HFFc6 (cell line): ENCODE data around the gene CTXN2. TPM values are rescaled to one million over a fixed set of nuclear protein-coding genes. Genes with fewer than 3 reads are reported as not detected.

ENCODE experiments used
- DNase-seq: peaks from one replicate; pipeline ENCODE4 v3.0.0-alpha.2; 2018
- H3K27ac Mint-ChIP-seq: 2 replicates; pipeline ENCODE4 v1.8.0; 2020; ENCODE audit warnings: mild to moderate bottlenecking, mixed read lengths
- H3K27me3 Mint-ChIP-seq: 2 replicates; pipeline ENCODE4 v1.8.0; 2021; ENCODE audit warnings: mild to moderate bottlenecking, moderate library complexity, mixed read lengths; ENCODE audit not compliant: insufficient read depth
- H3K36me3 Mint-ChIP-seq: 2 replicates; pipeline ENCODE4 v1.8.0; 2021; ENCODE audit warnings: low read depth, mixed read lengths
- H3K4me1 Mint-ChIP-seq: 2 replicates; pipeline ENCODE4 v1.8.0; 2020; ENCODE audit warnings: low read depth, mixed read lengths
- H3K4me3 Mint-ChIP-seq: 2 replicates; pipeline ENCODE4 v1.8.0; 2020; ENCODE audit warnings: mild to moderate bottlenecking, moderate library complexity, mixed read lengths
- H3K9me3 Mint-ChIP-seq: 2 replicates; pipeline ENCODE4 v1.8.0; 2020; ENCODE audit warnings: mild to moderate bottlenecking, mixed read lengths
- CTCF ChIP-seq: fragments of 200-600 bp; sonication (generic); IDR thresholded peaks from 2 replicates; pipeline ENCODE4 v1.5.0; 2021; ENCODE audit warnings: antibody characterized with exemption, mild to moderate bottlenecking
- total RNA-seq, 6 experiments: library from RNA; stranded (reverse); fragmentation: NEBNext Ultra II Directional; extraction: Animal tissue kit (Norgen Biotek cat#: 25700); gene quantifications; 2 replicates in 1 of 6; 3 replicates in 5 of 6; pipeline ENCODE4 v1.2.3, GENCODE V29; 2021

Gene CTXN2
- total RNA-seq, 6 experiments from 2014 or later, result not detected

- TF ChIP-seq CTCF, result no peak
- Mint-ChIP-seq H3K36me3 (no peaks in the 10 kb centered on the region), H3K4me3 (no peak overlapping the region), H3K4me1 (no peaks in the 10 kb centered on the region), H3K27me3 (peaks cover 5% of the 10 kb centered on the region), H3K9me3 (no peaks in the 10 kb centered on the region), H3K27ac (no peak overlapping the region)
- no peak for DNase-seq
Measured at GRCh38 chr15:48233246-48233645, 41.8 kb downstream of the CTXN2 start.

GRCh38 chr15:48239334-48239733, 47.9 kb downstream of the CTXN2 start:
- DNase-seq, result no peak
- Mint-ChIP-seq H3K4me3 (no peak overlapping the region), H3K4me1 (no peaks in the 10 kb centered on the region), H3K36me3 (no peaks in the 10 kb centered on the region), H3K27ac (no peak overlapping the region), H3K9me3 (no peaks in the 10 kb centered on the region), H3K27me3 (peaks cover 9% of the 10 kb centered on the region)
- TF ChIP-seq CTCF, result no peak

- Mint-ChIP-seq H3K27me3 (peaks cover 13% of the 10 kb centered on the region), H3K9me3 (no peaks in the 10 kb centered on the region), H3K4me1 (no peaks in the 10 kb centered on the region), H3K4me3 (no peak overlapping the region), H3K27ac (no peak overlapping the region), H3K36me3 (no peaks in the 10 kb centered on the region)
- TF ChIP-seq CTCF, result no peak
- DNase-seq, result no peak
Measured at GRCh38 chr15:48242015-48242414, 50.5 kb downstream of the CTXN2 start.

GRCh38 chr15:48242535-48242934, 51.1 kb downstream of the CTXN2 start:
- Mint-ChIP-seq H3K9me3 (no peaks in the 10 kb centered on the region), H3K27me3 (peaks cover 13% of the 10 kb centered on the region), H3K4me1 (no peaks in the 10 kb centered on the region), H3K36me3 (no peaks in the 10 kb centered on the region), H3K27ac (no peak overlapping the region), H3K4me3 (no peak overlapping the region)
- no peak for TF ChIP-seq CTCF
- no peak for DNase-seq

GRCh38 chr15:48244921-48245320, 53.5 kb downstream of the CTXN2 start:
- Mint-ChIP-seq H3K27ac (no peak overlapping the region), H3K27me3 (peaks cover 22% of the 10 kb centered on the region), H3K36me3 (no peaks in the 10 kb centered on the region), H3K9me3 (no peaks in the 10 kb centered on the region), H3K4me3 (no peak overlapping the region), H3K4me1 (no peaks in the 10 kb centered on the region)
- no peak for DNase-seq
- no peak for TF ChIP-seq CTCF

GRCh38 chr15:48248414-48248813, 56.9 kb downstream of the CTXN2 start:
- Mint-ChIP-seq H3K4me3 (no peak overlapping the region), H3K27me3 (peaks cover 21% of the 10 kb centered on the region), H3K36me3 (no peaks in the 10 kb centered on the region), H3K27ac (no peak overlapping the region), H3K9me3 (no peaks in the 10 kb centered on the region), H3K4me1 (no peaks in the 10 kb centered on the region)
- TF ChIP-seq CTCF, result no peak
- no peak for DNase-seq
